HG02623 (cell line): ENCODE measurements around the gene CCDC32.
A peak's percentile ranks its signal among the peaks of the same experiment; 100 is the strongest.
"Not testable (repeated sequence)": the region's sequence is repeated elsewhere in the genome, so short reads cannot be mapped to it uniquely, and the experiment has no call there.

Source experiments
- ATAC-seq: cut with Tn5 transposase; IDR thresholded peaks from one replicate; pipeline ENCODE4 v1.9.1; 2021; ENCODE audit warnings: moderate library complexity; ENCODE audit not compliant: unreplicated experiment

The CCDC32 gene

GRCh38 chr15:40564591-40565332, at the start of gene CCDC32:
Gene CCDC32 (minus strand): TSS chr15:40565042. CDS start chr15:40563015, 2,027 bp downstream.
- ATAC-seq = peak; percentile 95

GRCh38 chr15:40613080-40613479, 48.2 kb upstream of the CCDC32 start:
- ATAC-seq = no peak

- ATAC-seq = no peak
These were observed 39.1 kb upstream of the CCDC32 start for GRCh38 chr15:40603935-40604334.

- no peak for ATAC-seq
These were observed 36.1 kb upstream of the CCDC32 start for GRCh38 chr15:40600956-40601355.

- no peak for ATAC-seq
These were observed 33.8 kb upstream of the CCDC32 start for GRCh38 chr15:40598672-40599071.

- ATAC-seq = no peak
These were observed 33.3 kb upstream of the CCDC32 start for GRCh38 chr15:40598126-40598525.

- ATAC-seq = no peak
These were observed 32.2 kb upstream of the CCDC32 start for GRCh38 chr15:40597024-40597423.

- ATAC-seq = no peak
These were observed 30.9 kb upstream of the CCDC32 start for GRCh38 chr15:40595773-40596172.

- ATAC-seq = no peak
These were observed 30.4 kb upstream of the CCDC32 start for GRCh38 chr15:40595219-40595618.

- ATAC-seq = peak; percentile 31
These were observed 29.6 kb upstream of the CCDC32 start for GRCh38 chr15:40594429-40594836.

GRCh38 chr15:40593588-40594428, 29.0 kb upstream of the CCDC32 start, which contains the start of gene KNL1:
Gene KNL1 (plus strand): TSS chr15:40594249. CDS start chr15:40602932, 8,683 bp downstream.
- ATAC-seq = peak; percentile 71

- ATAC-seq = no peak
These were observed 28.3 kb upstream of the CCDC32 start for GRCh38 chr15:40593165-40593564.

GRCh38 chr15:40591389-40591788, 26.5 kb upstream of the CCDC32 start:
- ATAC-seq = no peak

GRCh38 chr15:40590667-40591050, 25.8 kb upstream of the CCDC32 start:
- ATAC-seq = no peak

- no peak for ATAC-seq
These were observed 19.3 kb upstream of the CCDC32 start for GRCh38 chr15:40584191-40584590.

- ATAC-seq = no peak
These were observed 17.9 kb upstream of the CCDC32 start for GRCh38 chr15:40582726-40583246.

GRCh38 chr15:40581796-40582195, 17.0 kb upstream of the CCDC32 start:
- ATAC-seq = not testable (repeated sequence)

- ATAC-seq = no peak
These were observed 14.1 kb upstream of the CCDC32 start for GRCh38 chr15:40578892-40579291.

- ATAC-seq = not testable (repeated sequence)
These were observed 12.1 kb upstream of the CCDC32 start for GRCh38 chr15:40576914-40577313.

- ATAC-seq = no peak
These were observed 10.3 kb upstream of the CCDC32 start for GRCh38 chr15:40575113-40575512.

- no peak for ATAC-seq
These were observed 4.5 kb upstream of the CCDC32 start, which contains the start of gene RPUSD2 for GRCh38 chr15:40569129-40569953. Gene RPUSD2 (plus strand): TSS chr15:40569299. CDS start chr15:40569338, 39 bp downstream.
